ENCODE data around the gene ARMC10.

ARMC10 gene

GRCh38 chr7:103115771-103116170 lies 40.8 kb downstream of the ARMC10 start:
- H3K4me3 ChIP-seq (ENCODE audit: low read depth, low read length): no peak overlapping the region
- no peak for TF ChIP-seq CTCF (IDR thresholded peaks at IDR 0.05; ENCODE audit: borderline replicate concordance, insufficient read depth, low read depth, low read length)

- no peak overlapping the region for H3K4me3 ChIP-seq (ENCODE audit: low read depth, low read length)
- TF ChIP-seq CTCF (IDR thresholded peaks at IDR 0.05; ENCODE audit: borderline replicate concordance, insufficient read depth, low read depth, low read length): no peak
Measured at GRCh38 chr7:103116511-103116910, 41.6 kb downstream of the ARMC10 start.

GRCh38 chr7:103116991-103117390 lies 42.1 kb downstream of the ARMC10 start:
- no peak overlapping the region for H3K4me3 ChIP-seq (ENCODE audit: low read depth, low read length)
- no peak for TF ChIP-seq CTCF (IDR thresholded peaks at IDR 0.05; ENCODE audit: borderline replicate concordance, insufficient read depth, low read depth, low read length)

- no peak for TF ChIP-seq CTCF (IDR thresholded peaks at IDR 0.05; ENCODE audit: borderline replicate concordance, insufficient read depth, low read depth, low read length)
- H3K4me3 ChIP-seq (ENCODE audit: low read depth, low read length): no peak overlapping the region
Measured at GRCh38 chr7:103117465-103117864, 42.5 kb downstream of the ARMC10 start.

- TF ChIP-seq CTCF (IDR thresholded peaks at IDR 0.05; ENCODE audit: borderline replicate concordance, insufficient read depth, low read depth, low read length): no peak
Measured at GRCh38 chr7:103119791-103120291, 44.9 kb downstream of the ARMC10 start.

GRCh38 chr7:103120362-103120761 lies 45.4 kb downstream of the ARMC10 start:
- no peak overlapping the region for H3K4me3 ChIP-seq (ENCODE audit: low read depth, low read length)
- no peak for TF ChIP-seq CTCF (IDR thresholded peaks at IDR 0.05; ENCODE audit: borderline replicate concordance, insufficient read depth, low read depth, low read length)

More at GRCh38 chr7:103119791-103120291, 44.9 kb downstream of the ARMC10 start:
- H3K4me3 ChIP-seq (ENCODE audit: low read depth, low read length): no peak overlapping the region

GRCh38 chr7:103121641-103122040 lies 46.7 kb downstream of the ARMC10 start:
- no peak overlapping the region for H3K4me3 ChIP-seq (ENCODE audit: low read depth, low read length)
- TF ChIP-seq CTCF (IDR thresholded peaks at IDR 0.05; ENCODE audit: borderline replicate concordance, insufficient read depth, low read depth, low read length): no peak

All from GM12875 (cell line).